GM23248 (cell line): Measurements from ENCODE around the gene ARHGEF4.

Source experiments
- EZH2 ChIP-seq: fragments of 200-600 bp; sonication (generic); IDR thresholded peaks from 2 replicates; pipeline ENCODE4 v1.6.1; 2018; ENCODE audit warnings: antibody characterized with exemption, mild to moderate bottlenecking; ENCODE audit not compliant: insufficient read depth, poor library complexity, severe bottlenecking
- EZH2phosphoT487 ChIP-seq: fragments of 200-600 bp; sonication (generic); IDR thresholded peaks from 2 replicates; pipeline ENCODE4 v1.6.1; 2018; ENCODE audit warnings: antibody characterized with exemption, moderate library complexity, mild to moderate bottlenecking, low read depth; ENCODE audit not compliant: insufficient read depth

GRCh38 chr2:130846233-130846632 is 9.5 kb downstream of the ARHGEF4 start:
- TF ChIP-seq EZH2 (no peak), EZH2phosphoT487 (no peak)
